Inflammatory macrophage (primary cell): Measurements from ENCODE around the gene KCNJ6.

Experiments
- DNase-seq, 2 donors: peaks; one replicate each; pipeline ENCODE4 v3.0.0-alpha.2; 2020 to 2022

Gene KCNJ6

DNA sequence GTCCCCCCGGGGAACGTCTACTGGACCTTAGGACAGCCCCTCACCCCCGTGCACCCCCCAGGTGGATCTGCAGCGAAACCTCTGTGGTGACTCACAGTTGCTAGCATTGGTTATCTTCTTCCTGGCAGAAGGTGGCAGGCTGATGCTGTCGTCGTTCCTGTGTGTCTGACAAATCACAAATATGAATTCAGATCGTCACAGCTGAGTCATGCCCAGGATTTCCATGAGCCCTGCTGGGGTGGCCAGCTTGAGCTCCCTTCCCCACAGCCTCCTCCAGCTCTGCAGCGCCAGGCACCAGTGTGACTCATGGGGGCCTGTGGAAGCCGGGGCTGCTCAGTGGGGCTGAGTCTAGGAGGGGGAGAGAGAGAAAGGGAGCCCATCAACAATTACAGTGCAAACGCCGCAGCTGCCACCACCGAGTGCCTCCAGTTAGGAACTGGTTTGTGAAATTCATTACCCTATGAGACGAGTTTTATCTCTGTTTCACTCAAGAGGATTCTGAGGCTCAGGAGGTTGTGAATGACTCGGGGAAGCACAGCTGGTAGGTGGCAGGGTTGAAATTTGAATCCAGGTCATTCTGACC lies 351.8 kb downstream of the KCNJ6 start:
- DNase-seq = peak; percentile 60 to 80

DNA sequence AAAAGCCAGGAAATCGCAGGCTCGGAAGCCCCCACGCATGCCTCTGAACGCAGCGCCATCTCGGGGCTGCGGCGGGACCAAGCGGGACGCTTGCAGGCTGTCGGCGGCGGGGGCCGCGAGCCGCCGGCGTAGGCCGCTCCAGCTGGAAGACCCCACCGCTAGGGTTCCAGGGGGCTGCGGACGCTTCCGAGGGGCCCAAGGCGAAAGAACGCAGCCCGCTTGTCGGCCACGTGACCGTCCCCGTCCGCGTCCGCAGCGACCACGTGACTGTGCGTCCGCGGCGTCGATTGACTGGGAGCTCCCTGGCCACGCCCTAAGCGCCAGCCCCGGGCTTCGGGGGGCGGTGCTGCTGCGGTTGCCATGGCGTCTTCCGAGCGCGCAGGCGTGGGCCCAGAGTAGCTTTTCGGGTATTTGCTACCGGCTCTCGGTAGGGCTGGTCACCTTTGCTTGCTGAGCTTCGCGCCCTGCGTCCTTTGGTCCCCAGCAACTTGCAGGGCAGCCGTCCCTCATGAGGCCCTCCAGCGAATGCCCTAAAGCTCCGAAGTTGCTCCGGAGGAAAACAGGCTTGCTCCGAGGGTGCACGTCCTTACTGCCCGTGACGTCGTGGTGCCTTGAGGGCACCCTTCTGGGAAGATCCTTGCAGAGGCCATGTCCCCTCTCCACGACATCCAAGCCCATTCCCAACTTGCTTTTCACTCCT lies 352.5 kb downstream of the KCNJ6 start:
- DNase-seq = peak; percentile 91 to 95

DNA sequence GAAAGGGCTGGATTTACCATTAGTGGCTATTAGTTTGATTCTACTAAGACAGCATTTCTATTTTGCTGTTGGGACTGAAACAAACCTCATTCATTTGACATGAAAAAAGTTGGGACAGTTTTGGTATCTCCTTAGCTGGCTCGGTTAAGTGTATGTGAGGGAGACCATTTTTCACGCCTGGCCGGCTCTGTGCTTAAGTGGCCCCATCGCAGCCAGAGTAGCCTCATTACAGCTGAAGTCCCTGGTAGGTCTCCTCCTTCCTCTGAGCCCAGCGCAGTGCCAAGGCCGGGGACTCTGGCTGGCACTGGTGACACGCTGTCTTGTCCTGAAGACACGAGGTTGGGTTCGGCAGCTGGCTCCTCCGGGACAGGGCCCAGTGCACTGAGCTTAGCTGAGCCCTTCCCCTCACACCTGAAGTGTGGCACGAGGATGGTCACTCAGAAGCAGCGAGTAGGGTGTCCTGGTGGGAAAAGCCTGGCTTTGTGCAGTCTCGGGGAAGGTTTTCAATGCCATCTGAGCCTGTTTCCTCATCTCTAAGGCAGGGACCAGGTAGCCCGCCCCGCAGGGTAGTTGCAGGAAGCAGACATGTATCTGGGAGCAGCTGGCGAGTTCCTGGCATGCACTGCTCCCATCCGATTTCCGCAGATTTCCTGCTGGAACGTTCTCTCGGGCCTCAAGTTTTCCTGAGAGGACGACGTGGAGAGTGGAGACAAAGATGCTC lies 353.2 kb downstream of the KCNJ6 start:
- peak in 1 of 2 donors; percentile 3 for DNase-seq

DNA sequence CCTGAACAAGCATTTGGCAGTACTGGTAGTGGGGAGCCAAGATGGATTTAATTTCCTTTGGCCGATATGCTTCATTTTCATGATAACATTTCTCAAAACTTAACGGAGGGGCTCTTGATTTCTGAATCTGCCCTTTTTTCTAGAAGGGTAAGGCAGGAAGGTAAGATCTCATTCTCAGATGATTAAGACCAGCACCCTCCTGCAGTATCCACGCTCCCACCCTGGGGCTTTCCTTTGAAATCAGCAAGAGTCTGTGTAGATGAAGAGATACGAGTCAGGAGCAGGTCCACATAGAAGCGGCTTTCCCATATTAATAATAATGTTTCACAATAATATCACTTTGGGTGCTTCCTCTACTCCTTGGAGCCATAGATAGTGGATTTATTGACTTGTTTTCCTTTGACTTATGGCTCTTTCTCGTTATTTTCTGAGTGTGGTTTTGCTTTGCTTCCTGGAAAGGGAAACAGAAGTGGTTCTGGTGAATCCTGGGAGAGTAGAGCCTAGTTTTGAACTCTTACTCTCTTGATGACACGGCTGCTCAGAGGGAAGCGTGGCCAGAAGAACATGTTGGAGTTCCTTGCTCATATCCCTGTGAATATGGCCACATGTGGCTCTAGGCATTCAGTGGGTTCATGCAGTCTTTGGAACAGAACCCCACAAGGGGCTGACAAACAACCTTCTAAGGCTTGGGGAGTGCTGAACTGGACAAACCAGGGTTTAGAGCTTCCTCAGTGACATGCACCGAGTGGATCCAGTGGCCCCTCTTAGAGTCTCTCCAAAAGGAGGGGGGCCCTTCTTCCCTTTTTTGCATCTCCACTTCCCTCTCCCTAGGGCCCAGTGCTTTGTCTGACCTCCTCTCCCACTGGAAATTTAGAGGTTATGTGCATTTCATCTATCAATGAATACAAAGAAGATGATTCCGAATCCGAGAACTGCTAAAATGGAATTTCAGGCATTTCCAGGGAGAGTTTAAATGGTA lies 354.0 kb downstream of the KCNJ6 start:
- no peak for DNase-seq

DNA sequence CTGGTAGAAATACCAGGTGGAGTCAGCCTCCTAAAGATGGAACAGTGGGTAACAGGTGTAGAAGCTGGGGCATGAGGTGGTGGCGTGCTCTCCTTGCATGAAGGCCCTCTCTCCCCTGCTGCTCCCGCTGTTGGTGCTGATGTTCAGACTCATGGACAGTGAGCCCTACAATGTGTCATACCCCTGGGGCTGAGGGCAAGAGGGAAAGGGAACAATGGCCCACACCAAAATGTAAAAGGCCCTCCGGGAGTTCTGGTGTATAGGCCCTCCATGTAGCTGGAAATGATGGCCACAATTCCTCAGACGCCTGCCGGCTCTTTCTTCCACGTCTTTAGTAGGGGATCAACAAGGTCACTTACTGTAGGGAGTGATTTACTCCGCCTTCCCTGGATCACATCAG lies 354.8 kb downstream of the KCNJ6 start:
- DNase-seq = no peak

DNA sequence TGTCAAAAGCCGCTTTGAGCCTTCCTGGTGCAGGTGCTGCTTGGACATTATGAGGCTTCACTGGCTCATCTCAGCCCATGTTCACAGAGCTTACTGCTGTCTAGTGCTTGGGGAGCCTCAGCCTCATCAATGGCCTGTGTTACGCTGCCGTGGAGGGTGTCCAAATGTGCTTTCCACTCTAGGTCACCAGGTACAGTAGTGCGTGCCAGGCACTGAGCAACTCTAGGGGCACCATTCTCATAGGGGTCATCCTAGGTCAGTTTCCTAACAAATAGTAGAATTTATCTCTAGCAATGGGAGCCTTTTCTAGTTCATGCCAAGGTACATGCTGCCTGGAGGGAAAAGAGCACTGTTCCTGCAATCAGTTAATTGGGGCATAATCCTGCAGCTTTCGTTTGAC lies 355.9 kb downstream of the KCNJ6 start:
- DNase-seq = no peak

DNA sequence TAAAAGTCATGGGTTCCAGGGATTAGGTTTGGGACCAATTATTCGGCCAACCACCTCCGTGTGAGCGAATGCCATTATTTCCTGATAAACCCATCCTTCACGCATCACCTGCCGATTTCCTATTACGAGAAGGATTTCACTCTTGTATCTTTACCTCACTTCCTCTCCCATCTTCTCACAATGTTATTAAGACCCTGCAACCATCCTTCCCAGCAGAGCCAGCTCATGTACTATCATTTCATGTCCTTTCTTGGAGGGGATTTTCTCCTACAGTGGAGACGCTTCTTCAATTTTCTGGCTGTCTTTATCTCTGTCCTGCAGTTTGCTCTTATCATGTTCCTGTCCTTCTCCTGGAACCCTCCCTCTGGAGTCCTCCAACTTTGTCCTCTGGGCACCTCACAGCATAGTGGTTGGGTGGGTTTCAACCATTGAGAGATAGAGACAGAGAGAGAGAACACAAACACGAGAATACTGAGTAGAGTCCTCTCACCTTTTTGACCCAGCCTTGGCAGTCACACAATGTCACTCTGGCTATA lies 357.5 kb downstream of the KCNJ6 start:
- no peak for DNase-seq
